HepG2 (cell line): ENCODE measurements around the gene TMCO6. TPM values are rescaled to one million over a fixed set of nuclear protein-coding genes. Genes with fewer than 3 reads are reported as not detected.
A peak's percentile ranks its signal among the peaks of the same experiment; 100 is the strongest.

Source experiments
- ATAD3A ChIP-seq: sonication (generic); formaldehyde crosslinking; IDR thresholded peaks from 2 replicates; pipeline ENCODE4 v1.4.0; 2020; ENCODE audit warnings: missing genetic modification reagents
- CBX1 ChIP-seq: IDR thresholded peaks from one replicate; pipeline ENCODE4 v1.6.1; 2016; ENCODE audit warnings: antibody characterized with exemption, low read depth
- CEBPB ChIP-seq: IDR thresholded peaks from 2 replicates; pipeline ENCODE4 v1.6.1; 2011; ENCODE audit warnings: low read depth, low read length, improper control_type of control experiment, borderline replicate concordance
- CENPX ChIP-seq: sonication (generic); formaldehyde crosslinking; IDR thresholded peaks from 2 replicates; pipeline ENCODE4 v1.9.0; 2021; ENCODE audit warnings: mild to moderate bottlenecking, missing genetic modification reagents, moderate library complexity
- GATAD2A ChIP-seq: IDR thresholded peaks from 2 replicates; pipeline ENCODE4 v1.6.1; 2016
- GLI4 ChIP-seq: sonication (generic); formaldehyde crosslinking; IDR thresholded peaks from 2 replicates; pipeline ENCODE4 v1.5.1; 2020; ENCODE audit warnings: missing genetic modification reagents, mild to moderate bottlenecking, moderate library complexity, borderline replicate concordance
- HOXD1 ChIP-seq: sonication (generic); formaldehyde crosslinking; IDR thresholded peaks from 2 replicates; pipeline ENCODE4 v1.5.0; 2020; ENCODE audit warnings: missing genetic modification reagents
- MED8 ChIP-seq: sonication (generic); formaldehyde crosslinking; IDR thresholded peaks from 2 replicates; pipeline ENCODE4 v1.8.1; 2023; ENCODE audit warnings: mild to moderate bottlenecking, missing genetic modification reagents; ENCODE audit not compliant: insufficient replicate concordance
- MTF1 ChIP-seq: sonication (generic); formaldehyde crosslinking; IDR thresholded peaks from 2 replicates; pipeline ENCODE4 v1.5.0; 2020; ENCODE audit warnings: missing genetic modification reagents
- MXD1 ChIP-seq: sonication (generic); formaldehyde crosslinking; IDR thresholded peaks from 2 replicates; pipeline ENCODE4 v1.4.0; 2020; ENCODE audit warnings: mild to moderate bottlenecking, missing genetic modification reagents
- MYPOP ChIP-seq: sonication (generic); formaldehyde crosslinking; IDR thresholded peaks from 2 replicates; pipeline ENCODE4 v1.8.1; 2023; ENCODE audit warnings: mild to moderate bottlenecking, moderate library complexity, missing genetic modification reagents
- NR2F1 ChIP-seq, 2 experiments: fragments of 450-650 bp in 1 of 2; formaldehyde crosslinking in 1 of 2; IDR thresholded peaks; 2 replicates each; pipeline versions ENCODE4 v1.5.0 to v1.6.1; 2016 to 2020; ENCODE audit warnings: mild to moderate bottlenecking in 1 of 2, missing compliant biosample characterization in 1 of 2, missing genetic modification reagents in 1 of 2, moderate library complexity in 1 of 2
- SIX4 ChIP-seq: sonication (generic); formaldehyde crosslinking; IDR thresholded peaks from 2 replicates; pipeline ENCODE4 v1.4.0; 2020; ENCODE audit warnings: missing genetic modification reagents
- ZFP90 ChIP-seq: sonication (generic); formaldehyde crosslinking; IDR thresholded peaks from 2 replicates; pipeline ENCODE4 v1.8.0; 2022; ENCODE audit warnings: missing genetic modification reagents, mild to moderate bottlenecking, inconsistent platforms, borderline replicate concordance
- ZMYM3 ChIP-seq: sonication (generic); formaldehyde crosslinking; IDR thresholded peaks from 2 replicates; pipeline ENCODE4 v1.5.1; 2020; ENCODE audit warnings: mild to moderate bottlenecking, missing genetic modification reagents
- ZNF101 ChIP-seq: sonication (generic); formaldehyde crosslinking; IDR thresholded peaks from 2 replicates; pipeline ENCODE4 v1.4.0; 2020; ENCODE audit warnings: mild to moderate bottlenecking, low read depth, missing genetic modification reagents, borderline replicate concordance
- ZNF142 ChIP-seq: sonication (generic); formaldehyde crosslinking; IDR thresholded peaks from 2 replicates; pipeline ENCODE4 v1.4.0; 2020; ENCODE audit warnings: missing genetic modification reagents
- ZNF275 ChIP-seq: sonication (generic); formaldehyde crosslinking; IDR thresholded peaks from 2 replicates; pipeline ENCODE4 v1.8.0; 2022; ENCODE audit warnings: missing genetic modification reagents, mild to moderate bottlenecking, inconsistent platforms, borderline replicate concordance
- ZNF296 ChIP-seq: sonication (generic); formaldehyde crosslinking; conservative IDR thresholded peaks from 2 replicates; pipeline ENCODE4 v1.5.0; 2020; ENCODE audit warnings: mild to moderate bottlenecking, missing genetic modification reagents
- ZNF383 ChIP-seq: sonication (generic); formaldehyde crosslinking; IDR thresholded peaks from 2 replicates; pipeline ENCODE4 v1.4.0; 2020; ENCODE audit warnings: missing genetic modification reagents, mild to moderate bottlenecking, borderline replicate concordance
- ZUFSP ChIP-seq: sonication (generic); formaldehyde crosslinking; IDR thresholded peaks from 2 replicates; pipeline ENCODE4 v1.9.0; 2021; ENCODE audit warnings: missing genetic modification reagents, mild to moderate bottlenecking, borderline replicate concordance
- polyA plus RNA-seq, 8 experiments: library from polyadenylated mRNA; depleted of rRNA in 3 of 8; stranded (reverse) in 7 of 8; unstranded in 1 of 8; fragments of >200 nt; fragmentation: Illumina TruSeq in 4 of 8; extraction: Trizol in 4 of 8; gene quantifications; 2 replicates each; pipeline versions ENCODE4 v1.2.1 to v1.2.3, GENCODE V29; 2011 to 2016; ENCODE audit warnings: low read depth in 4 of 8, missing spikeins in 1 of 8, mixed read lengths in 1 of 8; ENCODE audit not compliant: insufficient read depth in 1 of 8
- total RNA-seq, 5 experiments: library from RNA; depleted of rRNA; stranded (reverse); fragments of >200 nt; fragmentation: Illumina TruSeq; extraction: Trizol; gene quantifications; 2 replicates each; pipeline ENCODE4 v1.2.3, GENCODE V29; 2016; ENCODE audit warnings: low read depth in 1 of 5

Gene TMCO6
- total and polyA plus RNA-seq, 2 of the 13 experiments (the other 11 are each of a cell fraction or from before 2014, with no cell fraction given), result 16.6 to 28.2 TPM

- TF ChIP-seq ZNF142 (no peak), ZNF275 (CRISPR knock-in tag) (no peak), ZNF383 (CRISPR knock-in tag) (no peak), ZMYM3 (no peak), NR2F1 (CRISPR knock-in tag; IDR thresholded peaks at IDR 0.05) (0 out of 4 replicates have a peak, but pooled peaks have one; percentile 24 to 27), MTF1 (CRISPR knock-in tag) (no peak), MYPOP (peak; percentile 32; the same call in 1 of the 2 replicates), ZFP90 (CRISPR knock-in tag) (no peak), CENPX (no peak), ZNF296 (CRISPR knock-in tag) (no peak), MED8 (CRISPR knock-in tag) (no peak), CEBPB (peak; percentile 99), HOXD1 (CRISPR knock-in tag) (peak; percentile 70; the same call in 1 of the 2 replicates), GATAD2A (CRISPR knock-in tag) (peak; percentile 96), CBX1 (no peak), MXD1 (CRISPR knock-in tag) (no peak), ZUFSP (CRISPR knock-in tag) (no peak), SIX4 (CRISPR knock-in tag) (no peak), GLI4 (no peak), ZNF101 (no peak), ATAD3A (no peak)
Observed at GRCh38 chr5:140607031-140607430, 32.2 kb upstream of the TMCO6 start (continued).
